Osteoblast (primary cell): ENCODE data around the gene ID3. TPM values are rescaled to one million over a fixed set of nuclear protein-coding genes. Genes with fewer than 3 reads are reported as not detected.

Source experiments
- DNase-seq: peaks from one replicate; pipeline ENCODE4 v3.0.0; 2011; ENCODE audit warnings: low spot score, mixed read lengths; ENCODE audit not compliant: insufficient read length; ENCODE audit errors: missing footprints
- H2AFZ ChIP-seq: 2 replicates; pipeline ENCODE4 v1.6.0; 2011; ENCODE audit warnings: mild to moderate bottlenecking, low read length
- H3K27ac ChIP-seq: 2 replicates; pipeline ENCODE4 v1.5.1; 2011; ENCODE audit warnings: mild to moderate bottlenecking, low read depth, low read length, moderate library complexity
- H3K27me3 ChIP-seq: 2 replicates; pipeline ENCODE4 v1.6.0; 2012; ENCODE audit warnings: mild to moderate bottlenecking, control low read depth, inconsistent platforms, low read length, moderate library complexity; ENCODE audit not compliant: insufficient read depth
- H3K36me3 ChIP-seq: 2 replicates; pipeline ENCODE4 v1.5.1; 2011; ENCODE audit warnings: mild to moderate bottlenecking, low read length, control low read depth, moderate library complexity; ENCODE audit not compliant: insufficient read depth
- H3K4me1 ChIP-seq: 2 replicates; pipeline ENCODE4 v1.5.1; 2011; ENCODE audit warnings: mild to moderate bottlenecking, low read length, control low read depth, moderate library complexity; ENCODE audit not compliant: insufficient read depth
- H3K4me2 ChIP-seq: 2 replicates; pipeline ENCODE4 v1.6.0; 2011; ENCODE audit warnings: mild to moderate bottlenecking, low read length; ENCODE audit not compliant: insufficient read depth
- H3K4me3 ChIP-seq: fragments of 200-600 bp; sonication (generic); 3 replicates; pipeline ENCODE4 v1.5.1; 2012; ENCODE audit warnings: mild to moderate bottlenecking, low read length, inconsistent platforms; ENCODE audit not compliant: insufficient read depth
- H3K79me2 ChIP-seq: 2 replicates; pipeline ENCODE4 v1.6.0; 2012; ENCODE audit warnings: mild to moderate bottlenecking, low read length, control low read depth, inconsistent platforms; ENCODE audit not compliant: insufficient read depth
- H3K9me3 ChIP-seq: 2 replicates; pipeline ENCODE4 v1.5.1; 2011; ENCODE audit warnings: low read depth, low read length, control low read depth
- H4K20me1 ChIP-seq: 2 replicates; pipeline ENCODE4 v1.6.0; 2012; ENCODE audit warnings: mild to moderate bottlenecking, low read length, control low read depth; ENCODE audit not compliant: insufficient read depth
- CTCF ChIP-seq: IDR thresholded peaks from 2 replicates; pipeline ENCODE4 v1.5.1; 2011; ENCODE audit warnings: mild to moderate bottlenecking, low read depth, low read length, moderate library complexity; ENCODE audit errors: extremely low read depth
- total RNA-seq: library from RNA; depleted of rRNA; stranded (reverse); fragments of >200 nt; gene quantifications from 2 replicates; pipeline ENCODE4 v1.2.3, GENCODE V29; 2012

The ID3 gene
- total RNA-seq, 1 donor = 240 TPM

GRCh38 chr1:23591460-23592208, 32.3 kb upstream of the ID3 start:
- Histone ChIP-seq H3K27me3 (no peaks in the 10 kb centered on the region), H3K9me3 (no peaks in the 10 kb centered on the region), H2AFZ (no peak overlapping the region), H3K4me2 (no peak overlapping the region), H3K27ac (no peak overlapping the region), H3K4me3 (no peak overlapping the region), H3K4me1 (peaks cover 4% of the 10 kb centered on the region), H3K79me2 (no peaks in the 10 kb centered on the region), H3K36me3 (no peaks in the 10 kb centered on the region), H4K20me1 (no peaks in the 10 kb centered on the region)
- no peak for DNase-seq
- no peak for TF ChIP-seq CTCF

GRCh38 chr1:23590058-23590783, 30.9 kb upstream of the ID3 start:
- no peaks in the 10 kb centered on the region for H4K20me1 ChIP-seq
- no peak overlapping the region for H3K4me3 ChIP-seq
- H3K79me2 ChIP-seq = no peaks in the 10 kb centered on the region
- no peak overlapping the region for H3K4me2 ChIP-seq
- TF ChIP-seq CTCF = no peak
- H3K9me3 ChIP-seq = no peaks in the 10 kb centered on the region
- no peak overlapping the region for H3K27ac ChIP-seq
- H3K4me1 ChIP-seq = peaks cover 11% of the 10 kb centered on the region
- no peaks in the 10 kb centered on the region for H3K27me3 ChIP-seq
- DNase-seq = no peak
- H2AFZ ChIP-seq = no peak overlapping the region
- H3K36me3 ChIP-seq = no peaks in the 10 kb centered on the region

- Histone ChIP-seq H4K20me1 (no peaks in the 10 kb centered on the region), H3K4me3 (no peak overlapping the region), H3K79me2 (no peaks in the 10 kb centered on the region), H3K9me3 (no peaks in the 10 kb centered on the region), H3K27me3 (no peaks in the 10 kb centered on the region), H3K4me2 (no peak overlapping the region), H3K4me1 (peaks cover 14% of the 10 kb centered on the region), H3K27ac (no peak overlapping the region), H2AFZ (no peak overlapping the region), H3K36me3 (no peaks in the 10 kb centered on the region)
- no peak for TF ChIP-seq CTCF
- DNase-seq = no peak
These were observed 30.3 kb upstream of the ID3 start for GRCh38 chr1:23589585-23589986.
